ENCODE results near the gene ADAMTS8.

ADAMTS8 gene, protein sequence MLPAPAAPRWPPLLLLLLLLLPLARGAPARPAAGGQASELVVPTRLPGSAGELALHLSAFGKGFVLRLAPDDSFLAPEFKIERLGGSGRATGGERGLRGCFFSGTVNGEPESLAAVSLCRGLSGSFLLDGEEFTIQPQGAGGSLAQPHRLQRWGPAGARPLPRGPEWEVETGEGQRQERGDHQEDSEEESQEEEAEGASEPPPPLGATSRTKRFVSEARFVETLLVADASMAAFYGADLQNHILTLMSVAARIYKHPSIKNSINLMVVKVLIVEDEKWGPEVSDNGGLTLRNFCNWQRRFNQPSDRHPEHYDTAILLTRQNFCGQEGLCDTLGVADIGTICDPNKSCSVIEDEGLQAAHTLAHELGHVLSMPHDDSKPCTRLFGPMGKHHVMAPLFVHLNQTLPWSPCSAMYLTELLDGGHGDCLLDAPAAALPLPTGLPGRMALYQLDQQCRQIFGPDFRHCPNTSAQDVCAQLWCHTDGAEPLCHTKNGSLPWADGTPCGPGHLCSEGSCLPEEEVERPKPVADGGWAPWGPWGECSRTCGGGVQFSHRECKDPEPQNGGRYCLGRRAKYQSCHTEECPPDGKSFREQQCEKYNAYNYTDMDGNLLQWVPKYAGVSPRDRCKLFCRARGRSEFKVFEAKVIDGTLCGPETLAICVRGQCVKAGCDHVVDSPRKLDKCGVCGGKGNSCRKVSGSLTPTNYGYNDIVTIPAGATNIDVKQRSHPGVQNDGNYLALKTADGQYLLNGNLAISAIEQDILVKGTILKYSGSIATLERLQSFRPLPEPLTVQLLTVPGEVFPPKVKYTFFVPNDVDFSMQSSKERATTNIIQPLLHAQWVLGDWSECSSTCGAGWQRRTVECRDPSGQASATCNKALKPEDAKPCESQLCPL

DNA sequence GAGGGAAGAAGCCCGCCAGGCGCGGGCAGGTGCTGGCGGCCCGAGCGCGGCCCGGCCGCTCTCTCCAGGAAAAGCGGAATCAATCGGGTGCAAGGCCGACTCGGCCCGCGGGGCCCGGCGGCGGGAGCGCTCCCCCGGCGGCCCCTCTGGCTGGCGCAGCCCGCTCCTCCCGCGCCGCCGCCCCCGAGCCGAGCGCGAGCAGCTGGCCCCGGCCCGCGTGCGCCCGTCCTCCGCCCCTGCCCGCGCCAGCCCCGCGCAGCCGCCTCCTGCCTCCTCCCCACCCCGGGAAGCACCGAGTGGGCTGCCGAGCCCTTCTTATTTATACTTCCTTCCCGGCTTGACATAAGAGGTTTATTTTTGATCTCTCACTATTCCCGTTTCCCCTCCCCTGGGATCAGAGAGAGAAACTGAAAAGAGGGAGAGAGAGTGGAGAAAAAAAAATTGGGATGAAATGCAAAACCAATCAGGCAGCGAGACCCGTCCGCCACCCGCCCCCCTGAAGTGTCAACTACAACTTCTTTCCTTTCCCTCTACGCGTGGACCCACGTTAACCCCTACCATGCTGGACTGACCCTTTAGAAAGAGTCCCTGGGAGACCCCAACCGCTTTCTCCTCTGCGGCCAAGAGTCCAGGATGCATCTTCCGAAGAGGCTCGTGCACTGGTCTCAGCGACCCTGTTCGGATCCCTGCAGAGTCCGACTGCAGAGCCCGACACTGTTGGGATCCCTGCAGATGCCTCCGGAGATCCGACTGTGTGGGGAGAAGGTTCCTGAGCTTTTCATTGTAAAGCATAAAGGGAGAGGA, at the start of gene ADAMTS8:
TSS of gene ADAMTS8 (minus strand) at position 294 of the 804 bp plus-strand sequence. CDS start 323 bp downstream, outside the sequence.
- H3K27ac ChIP-seq = peak within 1 kb of the TSS; percentile 52 to 58
- DNase-seq = no peak
- TF ChIP-seq, protein P1, sequence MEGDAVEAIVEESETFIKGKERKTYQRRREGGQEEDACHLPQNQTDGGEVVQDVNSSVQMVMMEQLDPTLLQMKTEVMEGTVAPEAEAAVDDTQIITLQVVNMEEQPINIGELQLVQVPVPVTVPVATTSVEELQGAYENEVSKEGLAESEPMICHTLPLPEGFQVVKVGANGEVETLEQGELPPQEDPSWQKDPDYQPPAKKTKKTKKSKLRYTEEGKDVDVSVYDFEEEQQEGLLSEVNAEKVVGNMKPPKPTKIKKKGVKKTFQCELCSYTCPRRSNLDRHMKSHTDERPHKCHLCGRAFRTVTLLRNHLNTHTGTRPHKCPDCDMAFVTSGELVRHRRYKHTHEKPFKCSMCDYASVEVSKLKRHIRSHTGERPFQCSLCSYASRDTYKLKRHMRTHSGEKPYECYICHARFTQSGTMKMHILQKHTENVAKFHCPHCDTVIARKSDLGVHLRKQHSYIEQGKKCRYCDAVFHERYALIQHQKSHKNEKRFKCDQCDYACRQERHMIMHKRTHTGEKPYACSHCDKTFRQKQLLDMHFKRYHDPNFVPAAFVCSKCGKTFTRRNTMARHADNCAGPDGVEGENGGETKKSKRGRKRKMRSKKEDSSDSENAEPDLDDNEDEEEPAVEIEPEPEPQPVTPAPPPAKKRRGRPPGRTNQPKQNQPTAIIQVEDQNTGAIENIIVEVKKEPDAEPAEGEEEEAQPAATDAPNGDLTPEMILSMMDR (IDR thresholded peaks at IDR 0.05) = peak in 1 of 2 experiments; percentile 9
- intact Hi-C loops (cut with DNase I; ENCODE audit: low total_unique reads) = loop anchor here (5.0 kb wide), 2 partner anchors 36 to 216 kb away; no protein-coding TSS in a partner anchor
- H3K4me3 ChIP-seq = peak within 1 kb of the TSS; percentile 52 to 69
- H3K9me3 ChIP-seq = no peaks in the 10 kb centered on the region
- H3K4me1 ChIP-seq = peaks cover 0 to 37% (median 20%) of the 10 kb centered on the region in 4 donors
- peaks cover 0 to 3% of the 10 kb centered on the region in 2 donors for H3K27me3 ChIP-seq
- no peaks in the 10 kb centered on the region for H3K36me3 ChIP-seq

DNA sequence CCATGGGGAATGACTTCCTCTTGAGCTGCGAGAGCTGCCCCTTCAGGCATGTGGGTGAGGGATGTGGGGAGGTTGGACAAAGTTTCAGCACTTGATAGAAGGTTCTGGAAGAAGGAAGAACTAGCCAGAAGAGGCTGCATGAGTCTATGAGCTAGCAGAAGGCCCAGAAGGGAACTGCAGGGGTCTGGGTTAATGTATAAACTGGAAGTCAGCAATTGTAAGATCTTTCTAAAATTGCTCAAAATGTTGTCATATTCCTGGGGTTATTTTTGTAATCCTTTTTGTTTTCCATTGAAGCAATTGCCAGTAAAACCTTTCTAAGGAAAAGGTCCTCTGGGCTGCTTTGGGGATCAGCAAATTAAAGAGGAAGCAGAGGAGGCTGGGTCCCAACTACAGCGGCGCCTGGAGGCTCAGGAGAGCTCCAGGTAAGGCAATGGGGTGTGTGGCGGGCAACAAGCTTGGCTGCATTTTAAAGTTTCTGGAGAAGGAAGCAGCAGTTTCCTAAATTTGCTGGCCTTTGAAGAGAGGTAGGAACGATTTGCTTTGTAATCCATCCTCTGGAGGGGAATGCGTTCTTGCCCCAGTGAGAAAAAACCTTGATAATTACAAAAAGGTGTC, 49.3 kb upstream of the ADAMTS8 start:
- DNase-seq = no peak
- Histone ChIP-seq H3K4me1 (peaks cover 0 to 65% (median 36%) of the 10 kb centered on the region in 4 donors), H3K27me3 (no peaks in the 10 kb centered on the region), H3K4me3 (no peak overlapping the region), H3K9me3 (no peaks in the 10 kb centered on the region), H3K36me3 (peaks cover 17 to 24% (median 17%) of the 10 kb centered on the region in 3 donors), H3K27ac (peak overlapping the region; percentile 73 to 81)
- TF ChIP-seq, protein P1 (IDR thresholded peaks at IDR 0.05) = no peak
- intact Hi-C loops (cut with DNase I; ENCODE audit: low total_unique reads) = no loop called here

DNA sequence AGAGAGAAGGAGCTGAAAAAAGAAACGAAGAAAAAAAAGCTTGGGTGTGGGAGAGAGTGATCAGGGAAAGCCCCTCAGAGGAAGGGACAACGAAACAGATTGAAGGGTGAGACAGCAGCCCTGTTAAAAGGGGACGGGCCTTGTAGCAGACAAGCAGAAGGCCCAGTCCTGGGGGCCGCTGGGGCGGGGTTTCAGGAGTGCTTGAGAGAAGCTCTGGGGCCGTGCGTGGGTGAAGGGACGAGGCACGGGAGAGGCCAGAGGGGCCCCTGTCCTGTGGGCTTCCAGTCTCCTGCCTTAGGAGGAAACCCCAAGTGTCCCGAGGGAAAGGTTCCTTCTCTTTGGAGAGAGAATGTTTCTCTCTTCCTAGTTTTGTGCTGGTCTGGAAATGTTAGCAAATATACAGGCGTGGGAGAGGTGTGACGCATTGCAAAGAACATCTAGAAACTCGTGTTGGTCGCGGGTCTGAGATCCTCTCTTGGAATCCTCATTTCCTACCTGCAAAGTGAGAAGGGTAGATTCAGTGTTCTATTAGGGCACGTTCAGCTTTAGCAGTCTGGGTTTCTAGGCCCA, 48.6 kb upstream of the ADAMTS8 start:
- DNase-seq = peak in 1 of 2 donors; percentile 64
- H3K4me3 ChIP-seq = no peak overlapping the region
- H3K36me3 ChIP-seq = peaks cover 22 to 31% (median 24%) of the 10 kb centered on the region in 3 donors
- TF ChIP-seq, protein P1 (IDR thresholded peaks at IDR 0.05) = no peak
- peaks cover 0 to 65% (median 36%) of the 10 kb centered on the region in 4 donors for H3K4me1 ChIP-seq
- intact Hi-C loops (cut with DNase I; ENCODE audit: low total_unique reads) = no loop called here
- no peaks in the 10 kb centered on the region for H3K9me3 ChIP-seq
- H3K27me3 ChIP-seq = no peaks in the 10 kb centered on the region
- peak overlapping the region; percentile 73 to 81 for H3K27ac ChIP-seq

DNA sequence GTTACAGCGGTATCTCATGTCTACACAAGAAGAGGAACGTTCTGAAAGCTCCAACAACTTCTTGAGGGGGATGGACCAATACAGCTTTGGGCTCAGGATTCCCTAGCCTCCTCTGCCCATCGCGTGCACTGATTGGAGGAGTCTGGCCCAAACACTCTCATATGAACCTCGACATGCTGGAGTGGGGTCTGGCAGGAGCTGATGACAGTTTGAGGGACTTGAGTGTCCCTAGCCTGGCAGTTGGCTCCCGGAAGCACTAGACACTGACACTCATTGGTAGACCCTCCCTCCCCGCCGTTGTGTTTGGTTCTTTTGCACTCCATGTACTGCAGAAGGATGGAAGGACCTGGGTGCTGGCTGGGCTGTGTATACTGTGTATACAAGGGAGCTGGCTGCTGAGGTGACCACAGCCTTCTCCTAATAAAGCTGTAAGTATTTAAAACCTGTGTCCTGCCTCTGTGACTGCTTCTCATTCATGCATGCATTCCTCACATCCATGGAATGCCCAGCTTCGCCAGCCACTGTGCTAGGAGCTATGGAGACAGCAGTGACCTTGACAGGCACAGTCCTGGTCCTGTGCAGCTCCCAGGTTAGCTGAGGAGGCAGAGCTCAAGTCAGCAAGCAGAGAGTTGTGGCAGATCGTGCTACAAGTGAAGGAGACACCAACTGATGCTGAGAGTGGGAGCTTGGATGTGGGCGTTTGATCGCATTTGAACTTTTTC, 48.0 kb upstream of the ADAMTS8 start:
- H3K4me3 ChIP-seq = no peak overlapping the region
- H3K4me1 ChIP-seq = peaks cover 0 to 65% (median 36%) of the 10 kb centered on the region in 4 donors
- H3K27ac ChIP-seq = peak overlapping the region; percentile 73 to 81
- no peaks in the 10 kb centered on the region for H3K9me3 ChIP-seq
- H3K27me3 ChIP-seq = no peaks in the 10 kb centered on the region
- peaks cover 26 to 37% (median 30%) of the 10 kb centered on the region in 3 donors for H3K36me3 ChIP-seq
- DNase-seq = peak in 1 of 2 donors; percentile 64
- TF ChIP-seq, protein P1 (IDR thresholded peaks at IDR 0.05) = no peak
- intact Hi-C loops (cut with DNase I; ENCODE audit: low total_unique reads) = no loop called here
